Breast epithelium (tissue), 4 donors: Measurements from ENCODE around the gene NAALADL2. TPM values are rescaled to one million over a fixed set of nuclear protein-coding genes. Genes with fewer than 3 reads are reported as not detected.

Source experiments
- DNase-seq, 2 donors: peaks; one replicate each; pipeline ENCODE4 v3.0.0-alpha.2; 2019; ENCODE audit warnings: low spot score in 2 of 2
- H3K27ac ChIP-seq, 2 donors: fragments of 200-600 bp; sonication (generic) in 1 of 2; one replicate each; pipeline ENCODE4 v1.5.1; 2016 to 2019; ENCODE audit warnings: mild to moderate bottlenecking in 1 of 2
- H3K27me3 ChIP-seq, 2 donors: fragments of 200-600 bp; sonication (generic) in 1 of 2; one replicate each; pipeline versions ENCODE4 v1.5.1 to v1.6.0; 2017 to 2019; ENCODE audit warnings: control low read depth in 1 of 2, mild to moderate bottlenecking in 1 of 2
- H3K36me3 ChIP-seq: fragments of 200-600 bp; one replicate; pipeline ENCODE4 v1.5.1; 2019
- H3K4me1 ChIP-seq, 2 donors: fragments of 200-600 bp; sonication (generic); one replicate each; pipeline ENCODE4 v1.5.1; 2016 to 2019; ENCODE audit warnings: control low read depth in 1 of 2
- H3K4me3 ChIP-seq, 3 donors: fragments of 200-600 bp; sonication (generic); 1 replicate in 2 of 3; 2 replicates in 1 of 3; pipeline ENCODE4 v1.5.1; 2016 to 2019; ENCODE audit warnings: mild to moderate bottlenecking in 3 of 3, moderate library complexity in 2 of 3
- H3K9me3 ChIP-seq, 2 donors: fragments of 200-600 bp; sonication (generic) in 1 of 2; one replicate each; pipeline ENCODE4 v1.5.1; 2016 to 2019; ENCODE audit warnings: control low read depth in 1 of 2
- POLR2A ChIP-seq: fragments of 450-650 bp; IDR thresholded peaks from one replicate; pipeline ENCODE4 v1.6.1; 2016; ENCODE audit warnings: antibody characterized with exemption, mild to moderate bottlenecking, moderate library complexity
- POLR2AphosphoS5 ChIP-seq, 3 donors: sonication (generic); formaldehyde crosslinking; IDR thresholded peaks; one replicate each; pipeline ENCODE4 v1.6.1; 2017; ENCODE audit warnings: antibody characterized with exemption in 3 of 3
- intact Hi-C: fragments of 100-400 bp; cut with DNase I; formaldehyde crosslinking; loops from one replicate; pipeline ENCODE4 v1.15.1; 2023; ENCODE audit warnings: low total_unique reads
- total RNA-seq, 3 donors: library from RNA; depleted of rRNA; stranded (reverse); fragments of >200 nt; gene quantifications; one replicate each; pipeline ENCODE4 v1.1.0, GENCODE V29; 2016
- TF ChIP-seq, protein P1 (sequence below), 3 donors: fragments of 450-650 bp; IDR thresholded peaks; one replicate each; pipeline ENCODE4 v1.5.1; 2016 to 2017; ENCODE audit warnings: antibody characterized with exemption in 3 of 3, mild to moderate bottlenecking in 3 of 3, moderate library complexity in 3 of 3

The NAALADL2 gene
- 10 to 100 TPM; 12.0 to 69.5 (median 53.9) TPM for total RNA-seq

- H3K36me3 ChIP-seq: no peaks in the 10 kb centered on the region
- DNase-seq: no peak
- intact Hi-C loops: no loop called here
- H3K4me1 ChIP-seq: no peaks in the 10 kb centered on the region
- peak within 1 kb of the TSS in 2 of 3 donors; percentile 27 to 39 for H3K4me3 ChIP-seq
- TF ChIP-seq POLR2AphosphoS5 (IDR thresholded peaks at IDR 0.05) (no peak), POLR2A (no peak)
- TF ChIP-seq, protein P1, sequence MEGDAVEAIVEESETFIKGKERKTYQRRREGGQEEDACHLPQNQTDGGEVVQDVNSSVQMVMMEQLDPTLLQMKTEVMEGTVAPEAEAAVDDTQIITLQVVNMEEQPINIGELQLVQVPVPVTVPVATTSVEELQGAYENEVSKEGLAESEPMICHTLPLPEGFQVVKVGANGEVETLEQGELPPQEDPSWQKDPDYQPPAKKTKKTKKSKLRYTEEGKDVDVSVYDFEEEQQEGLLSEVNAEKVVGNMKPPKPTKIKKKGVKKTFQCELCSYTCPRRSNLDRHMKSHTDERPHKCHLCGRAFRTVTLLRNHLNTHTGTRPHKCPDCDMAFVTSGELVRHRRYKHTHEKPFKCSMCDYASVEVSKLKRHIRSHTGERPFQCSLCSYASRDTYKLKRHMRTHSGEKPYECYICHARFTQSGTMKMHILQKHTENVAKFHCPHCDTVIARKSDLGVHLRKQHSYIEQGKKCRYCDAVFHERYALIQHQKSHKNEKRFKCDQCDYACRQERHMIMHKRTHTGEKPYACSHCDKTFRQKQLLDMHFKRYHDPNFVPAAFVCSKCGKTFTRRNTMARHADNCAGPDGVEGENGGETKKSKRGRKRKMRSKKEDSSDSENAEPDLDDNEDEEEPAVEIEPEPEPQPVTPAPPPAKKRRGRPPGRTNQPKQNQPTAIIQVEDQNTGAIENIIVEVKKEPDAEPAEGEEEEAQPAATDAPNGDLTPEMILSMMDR (IDR thresholded peaks at IDR 0.05): no peak
- peak within 1 kb of the TSS; percentile 48 to 60 for H3K27ac ChIP-seq
- H3K27me3 ChIP-seq: no peaks in the 10 kb centered on the region
- H3K9me3 ChIP-seq: no peaks in the 10 kb centered on the region
These were observed at the start of gene NAALADL2 for GRCh38 chr3:174859114-174859735. NAALADL2 (plus strand) TSS chr3:174859334.

DNA sequence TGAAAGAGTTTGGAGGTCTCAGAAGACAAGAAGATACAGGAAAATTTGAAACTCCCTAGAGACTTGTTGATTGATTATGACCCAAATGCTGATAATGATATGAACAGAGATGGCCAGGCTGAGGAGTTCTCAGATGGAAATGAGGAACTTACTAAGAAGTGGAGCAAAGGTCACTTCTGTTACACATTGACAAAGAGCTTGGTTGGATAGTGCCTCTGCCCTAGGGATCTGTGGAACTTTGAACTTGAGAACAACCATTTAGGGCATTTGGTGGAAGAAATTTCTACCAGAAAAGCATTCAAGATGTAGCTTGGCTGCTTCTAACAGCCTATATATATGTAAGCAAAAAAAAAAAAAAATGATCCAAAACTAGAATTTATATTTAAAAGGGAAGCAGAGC lies 48.9 kb upstream of the NAALADL2 start:
- TF ChIP-seq POLR2A (no peak), POLR2AphosphoS5 (IDR thresholded peaks at IDR 0.05) (no peak)
- TF ChIP-seq, protein P1 (IDR thresholded peaks at IDR 0.05): no peak
- intact Hi-C loops: loop anchor here (5.0 kb wide), 1 partner anchor 413 kb away; no protein-coding TSS in a partner anchor
- Histone ChIP-seq H3K36me3 (no peaks in the 10 kb centered on the region), H3K9me3 (no peaks in the 10 kb centered on the region), H3K4me1 (no peaks in the 10 kb centered on the region), H3K27me3 (no peaks in the 10 kb centered on the region), H3K27ac (no peak overlapping the region), H3K4me3 (no peak overlapping the region)
- no peak for DNase-seq

DNA sequence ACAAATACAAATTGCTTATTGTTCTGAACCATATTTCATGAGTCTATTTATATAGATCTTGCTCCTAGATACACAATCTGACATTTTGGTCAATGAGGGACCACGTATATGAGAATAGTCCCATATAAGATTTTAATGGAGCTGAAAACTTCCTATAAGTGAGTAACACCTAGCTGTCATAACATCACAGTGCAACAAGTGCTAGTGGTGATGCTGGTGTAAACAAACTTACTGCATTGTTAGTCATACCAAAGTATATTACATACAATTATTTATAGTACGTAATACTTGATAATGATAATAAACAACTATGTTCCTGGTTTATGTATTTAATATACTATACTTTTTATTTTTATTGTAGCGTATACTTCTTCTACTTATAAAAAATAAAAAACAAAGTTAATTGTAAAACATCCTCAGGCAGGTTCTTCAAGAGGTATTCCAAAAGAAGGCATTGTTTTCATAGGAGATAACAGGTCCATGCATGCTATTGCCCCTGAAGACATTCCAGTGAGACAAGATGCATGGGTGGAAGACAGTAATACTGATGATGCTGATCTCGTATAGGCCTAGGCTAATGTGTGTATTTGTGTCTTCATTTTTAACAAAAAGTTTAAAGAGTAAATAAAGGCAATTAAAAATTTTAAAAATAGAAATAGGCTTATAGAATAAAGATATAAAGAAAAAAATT lies 46.8 kb upstream of the NAALADL2 start:
- no peaks in the 10 kb centered on the region for H3K9me3 ChIP-seq
- H3K27ac ChIP-seq: no peak overlapping the region
- intact Hi-C loops: loop anchor here (5.0 kb wide), 1 partner anchor 415 kb away; no protein-coding TSS in a partner anchor
- DNase-seq: no peak
- H3K4me3 ChIP-seq: no peak overlapping the region
- H3K27me3 ChIP-seq: no peaks in the 10 kb centered on the region
- no peaks in the 10 kb centered on the region for H3K36me3 ChIP-seq
- no peaks in the 10 kb centered on the region for H3K4me1 ChIP-seq
- TF ChIP-seq POLR2A: no peak
- TF ChIP-seq, protein P1 (IDR thresholded peaks at IDR 0.05): no peak

GRCh38 chr3:174815750-174816149 lies 43.4 kb upstream of the NAALADL2 start:
- no peak for DNase-seq
- H3K27me3 ChIP-seq: no peaks in the 10 kb centered on the region
- no peaks in the 10 kb centered on the region for H3K9me3 ChIP-seq
- no peaks in the 10 kb centered on the region for H3K4me1 ChIP-seq
- TF ChIP-seq, protein P1 (IDR thresholded peaks at IDR 0.05): no peak
- TF ChIP-seq POLR2A: no peak
- no peak for TF ChIP-seq POLR2AphosphoS5 (IDR thresholded peaks at IDR 0.05)
- H3K4me3 ChIP-seq: no peak overlapping the region
- no peak overlapping the region for H3K27ac ChIP-seq
- intact Hi-C loops: loop anchor here (5.0 kb wide), 1 partner anchor 1487 kb away; no protein-coding TSS in a partner anchor
- no peaks in the 10 kb centered on the region for H3K36me3 ChIP-seq

GRCh38 chr3:174820885-174821284 lies 38.2 kb upstream of the NAALADL2 start:
- H3K9me3 ChIP-seq: no peaks in the 10 kb centered on the region
- DNase-seq: no peak
- H3K36me3 ChIP-seq: peaks cover 4% of the 10 kb centered on the region
- intact Hi-C loops: no loop called here
- no peaks in the 10 kb centered on the region for H3K27me3 ChIP-seq
- H3K4me1 ChIP-seq: no peaks in the 10 kb centered on the region
- no peak overlapping the region for H3K4me3 ChIP-seq
- H3K27ac ChIP-seq: no peak overlapping the region
- TF ChIP-seq, protein P1 (IDR thresholded peaks at IDR 0.05): no peak
- TF ChIP-seq POLR2AphosphoS5 (IDR thresholded peaks at IDR 0.05) (no peak), POLR2A (no peak)
